GM12801 (cell line): ENCODE measurements around the gene ENTPD2.

Source experiments
- CTCF ChIP-seq: IDR thresholded peaks from one replicate; pipeline ENCODE4 v1.5.1; 2011; ENCODE audit warnings: control low read depth; ENCODE audit not compliant: insufficient read length; ENCODE audit errors: extremely low read depth

The ENTPD2 gene

GRCh38 chr9:137015540-137015930, 38.3 kb downstream of the ENTPD2 start:
- no peak for TF ChIP-seq CTCF

GRCh38 chr9:137014776-137015539, 38.9 kb downstream of the ENTPD2 start:
- TF ChIP-seq CTCF: no peak

DNA sequence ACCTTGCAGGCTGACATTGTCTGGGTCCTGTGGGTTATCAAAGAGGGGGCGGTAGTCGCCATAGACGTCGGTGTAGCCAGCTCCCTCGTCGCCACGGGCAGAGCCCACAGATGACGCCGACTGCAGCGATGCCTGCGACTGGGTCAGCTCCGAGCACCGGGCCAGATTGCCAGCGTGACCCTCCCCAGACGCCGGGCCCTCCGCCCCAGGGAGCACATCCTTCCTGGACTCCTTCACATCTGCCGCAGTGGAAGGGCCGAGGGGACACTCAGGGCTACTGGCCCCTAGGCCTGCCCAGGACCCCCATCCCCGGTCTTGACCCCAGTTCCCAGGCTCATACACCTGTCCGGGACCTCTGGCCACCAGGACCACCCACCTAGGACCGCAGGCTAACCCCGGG, 39.7 kb downstream of the ENTPD2 start:
- no peak for TF ChIP-seq CTCF

DNA sequence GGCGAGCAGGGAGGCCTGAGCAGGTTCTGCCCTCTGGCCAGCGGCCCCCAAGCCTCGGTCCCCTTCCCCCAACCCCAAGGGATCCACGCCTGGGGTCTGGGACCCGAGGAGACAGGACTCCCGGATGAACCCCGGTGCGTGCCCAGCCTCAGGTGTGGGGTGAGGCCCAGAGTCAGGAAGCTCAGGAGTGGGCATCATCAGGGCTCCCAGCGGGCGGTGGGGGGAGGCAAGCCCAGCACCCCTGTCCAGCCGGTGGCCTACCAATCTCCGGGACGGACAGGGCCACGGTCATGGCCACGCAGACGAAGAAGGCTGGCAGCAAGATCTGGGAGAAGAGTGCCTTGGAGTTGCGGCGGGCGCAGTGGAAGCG, 40.3 kb downstream of the ENTPD2 start:
- no peak for TF ChIP-seq CTCF

DNA sequence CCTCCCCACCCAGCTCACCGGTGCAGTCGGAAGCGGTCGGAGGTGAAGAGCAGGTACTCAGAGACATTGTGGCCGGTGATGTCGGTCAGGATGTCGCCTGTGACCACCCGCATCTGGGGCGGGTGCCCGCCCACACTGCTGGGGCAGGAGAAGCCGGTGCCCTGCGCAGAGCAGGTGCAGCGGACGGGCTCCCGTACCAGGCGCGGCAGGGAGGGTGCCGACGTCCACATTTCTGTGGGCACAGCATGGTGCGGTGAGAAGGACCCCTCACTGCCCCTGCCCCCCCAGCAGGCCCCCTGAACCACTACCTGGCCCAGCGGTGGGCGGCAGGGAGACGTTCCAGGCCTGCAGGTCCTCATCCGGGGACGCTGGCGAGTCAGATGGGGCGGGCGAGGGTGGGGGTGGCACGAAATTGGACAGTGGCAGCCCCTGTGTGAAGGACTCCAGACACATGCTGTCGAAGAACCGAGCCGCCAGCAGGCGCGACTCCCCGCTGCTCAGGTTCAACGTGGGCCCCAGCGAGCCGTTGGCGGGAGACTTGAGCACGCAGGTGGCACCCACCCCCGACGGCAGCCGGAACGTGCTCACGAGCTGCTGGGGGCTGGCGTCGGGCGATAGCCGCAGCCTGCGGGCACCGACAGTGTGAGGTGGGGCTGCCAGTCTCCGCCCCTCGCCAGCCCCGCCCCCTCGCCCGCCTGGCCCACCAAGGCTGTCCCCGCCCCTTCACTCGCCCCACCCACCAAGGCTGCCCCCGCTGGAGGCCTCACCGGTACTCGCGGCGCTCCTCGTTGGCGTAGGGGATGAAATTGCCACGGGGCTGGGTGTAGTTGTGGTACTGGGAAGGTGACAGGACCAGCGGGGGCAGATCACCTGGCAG, 40.9 kb downstream of the ENTPD2 start:
- no peak for TF ChIP-seq CTCF

GRCh38 chr9:137011907-137012675, 41.8 kb downstream of the ENTPD2 start:
- TF ChIP-seq CTCF: no peak

GRCh38 chr9:137011156-137011555, 42.7 kb downstream of the ENTPD2 start:
- no peak for TF ChIP-seq CTCF
